Tibial nerve (tissue), 4 donors: ENCODE data around the gene CTNND2.

Experiments used
- EP300 ChIP-seq, 2 donors: sonication (generic); formaldehyde crosslinking; IDR thresholded peaks; one replicate each; pipeline ENCODE4 v1.6.1; 2017; ENCODE audit warnings: antibody characterized with exemption in 2 of 2, mild to moderate bottlenecking in 1 of 2
- TF ChIP-seq, protein P1 (sequence below), 5 experiments: fragments of 200-600 bp in 3 of 5; fragments of 450-650 bp in 2 of 5; sonication (generic) in 3 of 5; IDR thresholded peaks; one replicate each; pipeline ENCODE4 v1.5.1; 2016 to 2019; ENCODE audit warnings: antibody characterized with exemption in 5 of 5, mild to moderate bottlenecking in 3 of 5, moderate library complexity in 2 of 5

GRCh38 chr5:11852717-11853087, 51.5 kb downstream of the CTNND2 start:
- no peak for TF ChIP-seq EP300 (IDR thresholded peaks at IDR 0.05)
- TF ChIP-seq, protein P1, sequence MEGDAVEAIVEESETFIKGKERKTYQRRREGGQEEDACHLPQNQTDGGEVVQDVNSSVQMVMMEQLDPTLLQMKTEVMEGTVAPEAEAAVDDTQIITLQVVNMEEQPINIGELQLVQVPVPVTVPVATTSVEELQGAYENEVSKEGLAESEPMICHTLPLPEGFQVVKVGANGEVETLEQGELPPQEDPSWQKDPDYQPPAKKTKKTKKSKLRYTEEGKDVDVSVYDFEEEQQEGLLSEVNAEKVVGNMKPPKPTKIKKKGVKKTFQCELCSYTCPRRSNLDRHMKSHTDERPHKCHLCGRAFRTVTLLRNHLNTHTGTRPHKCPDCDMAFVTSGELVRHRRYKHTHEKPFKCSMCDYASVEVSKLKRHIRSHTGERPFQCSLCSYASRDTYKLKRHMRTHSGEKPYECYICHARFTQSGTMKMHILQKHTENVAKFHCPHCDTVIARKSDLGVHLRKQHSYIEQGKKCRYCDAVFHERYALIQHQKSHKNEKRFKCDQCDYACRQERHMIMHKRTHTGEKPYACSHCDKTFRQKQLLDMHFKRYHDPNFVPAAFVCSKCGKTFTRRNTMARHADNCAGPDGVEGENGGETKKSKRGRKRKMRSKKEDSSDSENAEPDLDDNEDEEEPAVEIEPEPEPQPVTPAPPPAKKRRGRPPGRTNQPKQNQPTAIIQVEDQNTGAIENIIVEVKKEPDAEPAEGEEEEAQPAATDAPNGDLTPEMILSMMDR (IDR thresholded peaks at IDR 0.05), result no peak
